Bronchial epithelial cell (primary cell): Measurements from ENCODE around the gene EPB41. TPM values are rescaled to one million over a fixed set of nuclear protein-coding genes. Genes with fewer than 3 reads are reported as not detected.

Source experiments
- DNase-seq: peaks from one replicate; pipeline ENCODE4 v3.0.0-alpha.2; 2010; ENCODE audit warnings: low read depth
- FAIRE-seq: peaks from 2 replicates; lab custom pipeline; 2011; peaks lifted over from hg19 to GRCh38; lab: Jason Lieb, UNC
- H3K27me3 ChIP-seq: 2 replicates; pipeline ENCODE4 v1.5.1; 2011; ENCODE audit warnings: low read length; ENCODE audit not compliant: control insufficient read depth, insufficient read depth
- H3K36me3 ChIP-seq: 2 replicates; pipeline ENCODE4 v1.5.1; 2011; ENCODE audit warnings: low read length; ENCODE audit not compliant: control insufficient read depth, insufficient read depth
- H3K4me3 ChIP-seq: 2 replicates; pipeline ENCODE4 v1.5.1; 2011; ENCODE audit warnings: mild to moderate bottlenecking, low read depth, low read length, control low read depth
- total RNA-seq: library from RNA; depleted of rRNA; stranded (reverse); fragments of >200 nt; gene quantifications from 2 replicates; pipeline ENCODE4 v1.2.1, GENCODE V29; 2014
- TF ChIP-seq, protein P1 (sequence below): IDR thresholded peaks from 2 replicates; pipeline ENCODE4 v1.5.1; 2011; ENCODE audit warnings: mild to moderate bottlenecking, moderate library complexity, low read length, control low read depth, inconsistent platforms; ENCODE audit not compliant: insufficient read depth, severe bottlenecking

Gene EPB41
- total RNA-seq, 1 donor from 2014 or later, result 21.6 TPM

DNA sequence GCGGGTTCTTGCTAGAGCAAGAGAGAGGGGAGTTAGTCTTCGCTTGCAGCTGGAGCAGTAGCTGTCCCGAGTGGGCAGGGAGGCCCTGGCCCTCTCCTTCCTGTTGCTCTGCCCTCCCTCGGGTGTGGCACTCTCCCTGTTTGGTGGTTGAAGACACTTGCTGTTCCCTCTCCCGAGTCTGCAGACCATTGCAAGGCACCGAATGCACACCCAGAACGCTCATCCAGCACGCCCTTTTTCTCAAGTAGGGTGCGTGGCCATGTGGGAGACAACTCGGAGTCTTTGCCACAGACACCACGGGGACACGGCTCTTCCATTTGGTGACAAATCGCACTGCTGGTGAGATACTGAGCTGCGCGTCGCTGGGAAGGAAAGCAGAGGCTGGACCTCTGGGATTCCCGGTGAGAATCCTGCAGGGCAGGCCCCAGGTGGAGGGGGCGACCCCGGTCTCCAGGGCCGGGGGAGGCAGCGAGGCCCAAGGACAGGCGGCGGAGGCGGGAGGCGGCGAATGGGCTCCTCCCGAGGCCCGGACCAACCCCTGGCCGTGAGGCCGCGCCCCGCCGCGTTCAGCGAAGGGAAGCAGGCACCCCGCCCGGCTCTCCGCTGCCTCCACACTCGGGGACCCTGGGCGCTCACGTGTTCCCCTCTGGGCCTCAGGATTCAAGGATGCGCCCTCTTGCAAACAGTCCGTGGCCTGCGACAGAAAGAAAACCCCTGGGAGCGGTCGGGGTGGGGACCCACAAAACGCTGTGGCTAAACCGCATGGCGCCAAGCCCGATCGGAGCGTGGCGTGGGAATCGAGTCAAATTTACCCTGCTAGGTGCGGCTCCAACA is 219.7 kb downstream of the EPB41 start:
- TF ChIP-seq, protein P1, sequence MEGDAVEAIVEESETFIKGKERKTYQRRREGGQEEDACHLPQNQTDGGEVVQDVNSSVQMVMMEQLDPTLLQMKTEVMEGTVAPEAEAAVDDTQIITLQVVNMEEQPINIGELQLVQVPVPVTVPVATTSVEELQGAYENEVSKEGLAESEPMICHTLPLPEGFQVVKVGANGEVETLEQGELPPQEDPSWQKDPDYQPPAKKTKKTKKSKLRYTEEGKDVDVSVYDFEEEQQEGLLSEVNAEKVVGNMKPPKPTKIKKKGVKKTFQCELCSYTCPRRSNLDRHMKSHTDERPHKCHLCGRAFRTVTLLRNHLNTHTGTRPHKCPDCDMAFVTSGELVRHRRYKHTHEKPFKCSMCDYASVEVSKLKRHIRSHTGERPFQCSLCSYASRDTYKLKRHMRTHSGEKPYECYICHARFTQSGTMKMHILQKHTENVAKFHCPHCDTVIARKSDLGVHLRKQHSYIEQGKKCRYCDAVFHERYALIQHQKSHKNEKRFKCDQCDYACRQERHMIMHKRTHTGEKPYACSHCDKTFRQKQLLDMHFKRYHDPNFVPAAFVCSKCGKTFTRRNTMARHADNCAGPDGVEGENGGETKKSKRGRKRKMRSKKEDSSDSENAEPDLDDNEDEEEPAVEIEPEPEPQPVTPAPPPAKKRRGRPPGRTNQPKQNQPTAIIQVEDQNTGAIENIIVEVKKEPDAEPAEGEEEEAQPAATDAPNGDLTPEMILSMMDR, result no peak
- Histone ChIP-seq H3K27me3 (peaks cover 5% of the 10 kb centered on the region), H3K36me3 (no peaks in the 10 kb centered on the region), H3K4me3 (no peak overlapping the region)
- no peak for DNase-seq
- FAIRE-seq, result no peak

DNA sequence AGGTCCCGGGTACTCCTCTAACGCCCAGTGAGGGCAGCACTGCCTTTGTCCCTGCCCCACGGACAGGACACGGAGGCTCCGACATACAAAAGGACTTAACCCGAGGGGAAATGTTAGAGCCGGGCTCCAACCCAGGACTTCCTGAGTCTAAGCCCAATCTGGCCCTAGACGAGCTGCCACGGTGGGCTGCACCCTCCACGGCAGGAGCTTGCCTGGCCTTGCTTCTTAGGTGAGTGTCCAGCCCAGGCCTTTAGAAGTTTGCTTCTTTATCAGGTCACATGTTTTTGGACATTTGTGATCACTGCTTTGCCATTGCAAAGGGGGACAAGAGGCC is 220.3 kb downstream of the EPB41 start:
- Histone ChIP-seq H3K27me3 (peaks cover 5% of the 10 kb centered on the region), H3K36me3 (no peaks in the 10 kb centered on the region), H3K4me3 (no peak overlapping the region)
- FAIRE-seq (no peak), DNase-seq (no peak)
- TF ChIP-seq, protein P1, result no peak

DNA sequence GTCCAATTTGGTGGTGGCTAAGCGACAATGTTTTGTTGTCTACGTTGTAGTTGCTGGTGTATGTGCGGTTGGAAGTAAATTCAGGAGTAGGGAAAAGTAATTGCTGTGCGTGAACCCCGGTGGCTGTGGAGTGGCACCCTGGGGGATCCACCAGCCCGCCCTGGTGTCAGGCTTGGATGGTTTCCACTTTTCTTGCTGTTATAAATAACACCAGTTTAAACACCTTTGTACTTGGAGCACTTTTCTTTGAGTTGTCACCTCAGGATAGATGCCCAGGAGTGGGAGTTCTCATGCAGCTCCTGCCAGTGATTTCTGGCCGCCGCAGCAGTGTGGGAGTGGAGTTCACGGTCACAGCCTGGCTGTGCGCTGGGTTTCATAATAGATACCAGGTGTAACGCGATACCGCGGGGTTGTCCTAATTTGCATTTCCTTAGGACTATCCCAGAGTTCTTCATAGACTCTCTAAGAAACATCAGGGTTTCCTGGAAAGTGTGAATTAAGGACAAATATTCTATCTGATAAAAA is 222.1 kb downstream of the EPB41 start:
- no peaks in the 10 kb centered on the region for H3K36me3 ChIP-seq
- FAIRE-seq, result no peak
- TF ChIP-seq, protein P1, result no peak
- no peak overlapping the region for H3K4me3 ChIP-seq
- DNase-seq, result no peak
- H3K27me3 ChIP-seq, result peaks cover 5% of the 10 kb centered on the region

DNA sequence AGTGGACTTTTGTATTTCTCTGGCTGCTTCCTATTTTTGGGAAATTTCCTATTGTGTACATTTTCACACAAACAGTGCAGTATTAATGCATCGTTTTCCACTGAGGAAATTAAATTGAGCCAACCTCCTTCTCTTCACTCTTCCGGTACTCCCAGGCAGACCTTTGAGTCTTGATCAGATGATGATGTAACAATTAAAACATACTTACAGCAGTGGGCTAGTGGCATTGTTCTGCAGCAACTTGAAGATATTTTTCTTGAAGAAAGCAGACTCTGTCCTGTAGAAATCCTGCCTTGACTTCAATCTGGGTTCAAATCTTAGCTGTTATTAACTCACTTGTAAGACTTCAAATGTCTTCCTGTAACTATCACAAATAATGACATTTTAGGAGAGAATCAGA is 228.3 kb downstream of the EPB41 start:
- H3K27me3 ChIP-seq, result no peaks in the 10 kb centered on the region
- TF ChIP-seq, protein P1, result no peak
- no peak overlapping the region for H3K4me3 ChIP-seq
- no peak for FAIRE-seq
- no peak for DNase-seq
- peaks cover 3% of the 10 kb centered on the region for H3K36me3 ChIP-seq

DNA sequence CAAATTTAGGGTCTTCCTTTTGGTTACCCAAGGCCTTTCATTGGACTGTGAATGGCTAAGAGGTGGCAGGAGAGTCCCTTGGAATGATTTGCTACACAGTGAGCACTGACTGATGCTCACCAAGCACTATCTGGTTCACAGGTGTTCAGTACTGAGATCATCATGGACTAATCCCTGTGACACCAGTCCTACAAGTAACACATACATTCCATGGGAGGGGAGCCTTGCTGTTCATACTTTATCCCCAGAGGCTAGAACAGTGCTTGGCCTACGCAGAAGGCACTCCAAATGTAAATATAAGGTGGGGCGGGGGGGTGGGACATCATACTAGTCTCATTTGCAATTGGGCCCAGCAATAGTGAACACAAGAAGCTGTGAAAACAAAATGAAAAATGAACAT is 229.8 kb downstream of the EPB41 start:
- no peaks in the 10 kb centered on the region for H3K27me3 ChIP-seq
- TF ChIP-seq, protein P1, result no peak
- H3K36me3 ChIP-seq, result peaks cover 14% of the 10 kb centered on the region
- no peak overlapping the region for H3K4me3 ChIP-seq
- DNase-seq (no peak), FAIRE-seq (no peak)
